GM19043 (cell line): ENCODE data around the gene ZDHHC17.

Experiments
- ATAC-seq: cut with Tn5 transposase; IDR thresholded peaks from one replicate; pipeline ENCODE4 v1.9.1; 2021; ENCODE audit warnings: low read depth; ENCODE audit not compliant: unreplicated experiment

ZDHHC17 gene

DNA sequence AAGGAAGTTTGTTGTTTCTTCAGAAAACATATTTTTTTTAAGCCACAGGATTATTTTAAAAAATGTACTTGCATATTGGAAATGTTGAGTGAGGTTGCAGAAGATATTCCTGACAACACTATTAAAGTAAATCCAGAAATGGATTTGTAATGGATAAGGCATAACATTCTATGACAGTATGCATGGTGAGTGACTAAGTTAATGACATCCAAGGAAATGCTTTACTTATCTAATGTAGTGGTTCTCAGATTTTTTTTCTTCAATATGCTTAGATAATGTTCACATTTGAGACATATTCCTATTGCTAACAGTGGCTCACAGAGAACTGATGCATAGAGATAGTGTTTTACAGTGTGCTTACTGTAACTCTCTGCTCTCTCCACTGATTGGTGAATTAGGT, 49.4 kb downstream of the ZDHHC17 start:
- no peak for ATAC-seq

GRCh38 chr12:76813972-76814371, 50.1 kb downstream of the ZDHHC17 start:
- ATAC-seq, result no peak

GRCh38 chr12:76820888-76821482, 57.1 kb downstream of the ZDHHC17 start:
- no peak for ATAC-seq

- no peak for ATAC-seq
These were observed 66.5 kb downstream of the ZDHHC17 start for GRCh38 chr12:76830436-76830835.

- ATAC-seq, result no peak
These were observed 72.7 kb downstream of the ZDHHC17 start for GRCh38 chr12:76836633-76837032.

GRCh38 chr12:76847260-76847659, 83.3 kb downstream of the ZDHHC17 start:
- no peak for ATAC-seq

GRCh38 chr12:76848132-76848531, 84.2 kb downstream of the ZDHHC17 start:
- no peak for ATAC-seq

DNA sequence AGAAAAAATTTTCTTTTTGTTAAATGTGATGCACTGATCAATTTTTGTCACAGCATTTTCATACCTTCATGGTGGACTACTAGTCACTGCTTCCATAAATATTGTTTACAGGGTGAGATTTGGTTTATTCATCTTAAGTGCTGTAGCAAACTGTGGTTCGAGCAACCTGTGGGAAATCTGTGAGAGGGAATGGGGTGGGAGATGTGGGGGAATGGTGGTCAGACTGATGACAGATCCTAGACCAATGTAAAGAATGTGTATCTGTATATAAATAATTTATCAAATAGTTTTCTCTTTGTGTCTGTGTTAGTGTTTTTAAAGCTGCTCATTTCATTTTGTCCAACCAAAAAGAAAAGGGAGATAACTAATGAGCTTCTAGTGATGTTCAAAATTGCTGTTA, 88.2 kb downstream of the ZDHHC17 start:
- ATAC-seq, result no peak

DNA sequence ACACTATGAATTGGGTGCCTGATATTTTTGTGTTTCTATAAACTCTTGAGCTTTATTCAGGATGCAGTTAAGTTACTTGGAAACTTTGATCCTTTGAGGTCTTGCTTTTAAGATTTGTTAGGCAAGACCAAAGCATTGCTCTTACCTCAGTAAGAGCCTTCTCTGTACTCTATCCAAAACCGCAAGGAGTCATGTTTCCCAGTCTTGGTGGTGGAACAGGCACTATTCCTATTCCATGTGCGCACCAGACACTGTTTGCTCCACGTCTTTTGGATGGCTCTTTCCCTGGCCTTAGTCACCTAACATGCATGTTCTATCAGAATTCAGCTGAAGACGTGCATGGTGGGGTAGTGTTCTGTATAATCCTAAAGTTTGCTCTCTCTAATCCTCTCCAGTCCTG, 91.4 kb downstream of the ZDHHC17 start:
- ATAC-seq, result no peak

DNA sequence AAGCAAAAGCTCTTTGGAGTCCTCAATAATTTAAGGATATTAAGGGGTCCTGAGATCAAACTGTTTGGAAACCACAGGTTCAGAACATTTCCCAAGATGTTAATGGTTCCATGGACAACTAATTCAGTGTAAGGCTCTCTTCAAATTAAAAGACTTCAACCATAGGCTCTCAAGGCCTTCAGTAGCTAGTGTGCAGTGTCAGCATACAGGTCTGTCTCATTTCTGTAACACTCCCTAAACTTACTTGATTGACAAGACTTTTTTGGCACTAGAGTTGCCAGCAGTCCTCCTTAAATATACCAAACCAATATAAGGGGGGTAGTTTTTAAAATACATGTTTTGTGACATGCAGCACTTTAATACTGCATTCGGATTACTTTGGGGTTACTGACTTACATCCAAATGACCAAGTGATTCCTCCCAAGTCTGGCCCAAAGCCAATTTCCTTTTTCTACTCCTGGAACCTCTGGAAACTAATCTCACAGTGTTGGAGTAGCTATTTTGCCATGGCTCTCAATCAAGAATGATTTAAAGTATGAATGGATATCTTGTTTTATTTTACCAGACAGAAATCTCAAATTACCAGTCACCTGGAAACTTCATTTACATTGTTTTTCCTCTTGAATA, 92.2 kb downstream of the ZDHHC17 start:
- no peak for ATAC-seq

- ATAC-seq, result peak; percentile 46
These were observed 95.7 kb downstream of the ZDHHC17 start for GRCh38 chr12:76859611-76860010.

DNA sequence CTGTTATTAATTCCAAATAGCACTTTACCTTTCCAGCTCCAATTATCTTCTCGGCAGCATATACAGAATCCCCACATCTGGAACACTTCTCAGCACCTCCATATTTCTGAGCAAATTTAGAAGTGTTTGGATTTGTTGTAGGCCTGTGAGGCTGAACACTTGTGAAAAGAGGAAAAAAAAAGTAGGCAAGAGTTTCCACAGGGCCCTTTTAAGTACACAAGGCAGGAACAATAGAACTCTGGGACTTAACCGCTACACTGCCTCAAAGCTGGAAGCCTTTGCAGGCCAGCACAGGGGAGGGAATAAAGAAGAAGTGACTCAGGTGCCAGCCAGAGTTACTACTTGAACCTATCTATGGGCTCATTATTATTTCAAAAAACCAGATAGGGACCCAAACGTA, 96.3 kb downstream of the ZDHHC17 start:
- no peak for ATAC-seq

DNA sequence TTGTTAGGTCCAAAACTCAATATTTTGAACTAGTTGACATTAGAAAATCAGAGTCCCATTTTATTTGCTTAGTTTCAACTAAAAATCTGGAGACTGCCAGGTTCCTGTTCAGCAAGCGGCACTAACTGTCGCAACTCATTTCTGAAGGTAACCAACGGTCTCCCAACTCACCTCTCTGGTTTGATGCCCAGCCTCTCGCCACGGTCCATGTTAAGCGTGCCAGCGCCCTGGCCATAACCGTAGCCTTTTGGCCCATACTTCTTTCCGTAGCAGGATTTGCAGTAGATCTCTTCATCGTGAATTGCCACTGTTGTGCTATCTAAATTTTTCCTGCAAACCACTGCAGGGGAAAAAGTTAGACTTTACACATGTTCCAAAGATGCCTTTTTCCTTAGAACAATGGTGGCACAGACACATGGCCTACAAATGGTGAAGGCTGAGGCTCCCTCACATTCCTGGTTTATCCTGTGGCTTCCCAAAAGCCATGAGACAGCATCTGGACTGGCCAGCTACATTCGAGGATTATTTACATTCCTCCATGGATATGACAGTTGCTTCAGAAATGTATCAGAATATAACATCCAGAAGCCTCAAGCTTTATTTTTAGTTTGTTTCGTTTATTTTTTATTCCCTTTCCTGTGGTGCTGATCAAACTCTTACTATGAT, 99.2 kb downstream of the ZDHHC17 start:
- no peak for ATAC-seq

DNA sequence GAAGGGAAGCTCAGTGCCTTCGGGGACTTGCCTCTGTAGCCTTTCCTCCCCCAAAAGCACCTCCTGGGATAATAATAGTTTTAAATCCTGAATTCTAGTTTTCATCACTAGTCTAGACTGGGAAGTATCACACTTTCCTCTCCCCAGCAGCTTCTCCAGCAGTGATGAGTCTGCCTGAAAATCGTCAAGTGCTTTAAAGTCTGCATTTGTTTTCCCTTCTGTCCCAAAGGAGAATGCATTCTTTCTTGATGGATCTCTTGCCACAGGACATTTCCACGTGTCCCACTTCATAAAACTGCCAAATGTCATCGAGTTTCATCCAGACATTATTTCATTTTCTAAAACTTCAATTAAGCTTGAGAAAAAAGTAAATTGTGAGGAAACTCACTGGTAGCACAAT, 99.9 kb downstream of the ZDHHC17 start:
- no peak for ATAC-seq

- peak; percentile 71 for ATAC-seq
These were observed 101.0 kb downstream of the ZDHHC17 start for GRCh38 chr12:76864791-76865400.

- no peak for ATAC-seq
These were observed 102.2 kb downstream of the ZDHHC17 start for GRCh38 chr12:76866151-76866567.

- ATAC-seq, result peak; percentile 38
These were observed 102.8 kb downstream of the ZDHHC17 start for GRCh38 chr12:76866726-76867125.

DNA sequence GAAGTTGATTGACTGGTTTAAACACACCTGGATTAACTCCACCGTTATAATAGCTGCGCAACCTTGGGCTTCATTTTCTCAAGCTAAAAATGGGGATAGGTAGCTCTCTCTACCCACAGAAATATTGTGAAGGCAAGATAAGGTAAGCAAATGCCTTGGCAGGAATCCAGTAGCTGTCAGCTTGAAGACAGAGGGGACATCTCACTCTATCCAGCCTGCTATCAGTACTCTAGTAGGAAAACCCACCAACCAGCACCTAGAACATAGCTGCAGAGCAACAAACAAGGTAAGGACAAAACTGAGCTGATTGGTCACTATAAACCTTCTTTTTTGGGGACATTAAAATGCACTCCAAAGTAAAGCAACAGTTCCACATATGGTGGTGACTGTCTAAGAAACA, 107.2 kb downstream of the ZDHHC17 start:
- no peak for ATAC-seq

- no peak for ATAC-seq
These were observed 107.8 kb downstream of the ZDHHC17 start for GRCh38 chr12:76871742-76872141.

DNA sequence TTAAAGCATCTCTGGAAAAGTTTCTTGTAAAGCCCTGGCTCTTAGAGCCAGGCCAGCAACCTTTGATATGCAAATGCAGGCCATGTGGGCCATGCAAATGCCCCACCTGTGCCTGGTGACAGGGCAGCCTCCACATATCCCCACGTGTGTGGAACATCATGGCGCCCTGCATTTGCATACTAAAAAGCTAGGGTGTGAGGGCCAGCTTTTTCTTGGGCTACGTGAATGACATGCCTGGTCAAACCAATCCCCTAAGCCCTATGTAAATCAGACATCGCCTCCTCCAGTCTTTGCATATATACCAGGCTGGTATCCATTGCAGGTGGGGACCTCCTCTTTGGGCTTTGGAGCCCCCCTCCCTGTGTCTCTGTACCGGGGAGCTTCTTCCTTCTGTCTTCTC, 108.5 kb downstream of the ZDHHC17 start:
- no peak for ATAC-seq

- no peak for ATAC-seq
These were observed 110.1 kb downstream of the ZDHHC17 start for GRCh38 chr12:76874027-76874426.
